Glutamatergic neuron (in vitro differentiated cells): ENCODE data around the gene CYP4F8. TPM values are rescaled to one million over a fixed set of nuclear protein-coding genes. Genes with fewer than 3 reads are reported as not detected.

Source experiments
- DNase-seq: peaks from one replicate; pipeline ENCODE4 v3.0.0; 2022
- H3K27ac Mint-ChIP-seq: one replicate; pipeline ENCODE4 v1.8.0; 2020; ENCODE audit warnings: mild to moderate bottlenecking, mixed read lengths, inconsistent platforms; ENCODE audit not compliant: unreplicated experiment
- H3K27me3 Mint-ChIP-seq: one replicate; pipeline ENCODE4 v1.8.0; 2020; ENCODE audit warnings: mild to moderate bottlenecking, moderate library complexity, mixed read lengths, inconsistent platforms; ENCODE audit not compliant: unreplicated experiment
- H3K36me3 Mint-ChIP-seq: one replicate; pipeline ENCODE4 v1.8.0; 2020; ENCODE audit warnings: mild to moderate bottlenecking, mixed read lengths, inconsistent platforms; ENCODE audit not compliant: unreplicated experiment
- H3K4me1 Mint-ChIP-seq: one replicate; pipeline ENCODE4 v1.8.0; 2020; ENCODE audit warnings: mild to moderate bottlenecking, low read depth, mixed read lengths, inconsistent platforms; ENCODE audit not compliant: unreplicated experiment
- H3K4me3 Mint-ChIP-seq: one replicate; pipeline ENCODE4 v1.8.0; 2020; ENCODE audit warnings: mild to moderate bottlenecking, mixed read lengths, inconsistent platforms; ENCODE audit not compliant: unreplicated experiment
- H3K9me3 Mint-ChIP-seq: one replicate; pipeline ENCODE4 v1.8.0; 2020; ENCODE audit warnings: mild to moderate bottlenecking, moderate library complexity, mixed read lengths, inconsistent platforms; ENCODE audit not compliant: unreplicated experiment
- CTCF ChIP-seq: fragments of 200-600 bp; sonication (generic); IDR thresholded peaks from one replicate; pipeline ENCODE4 v1.5.0; 2021; ENCODE audit not compliant: partially characterized antibody, unreplicated experiment
- total RNA-seq: library from RNA; stranded (reverse); fragmentation: NEBNext Ultra II Directional; extraction: Animal tissue kit (Norgen Biotek cat#: 25700); gene quantifications from one replicate; pipeline ENCODE4 v1.2.1, GENCODE V29; 2021; ENCODE audit not compliant: unreplicated experiment

The CYP4F8 gene
- total RNA-seq, 1 donor from 2014 or later, result not detected

GRCh38 chr19:15634105-15634504 is 19.1 kb downstream of the CYP4F8 start:
- Mint-ChIP-seq H3K4me1 (no peaks in the 10 kb centered on the region), H3K9me3 (peaks cover 4% of the 10 kb centered on the region), H3K27ac (no peak overlapping the region), H3K27me3 (peaks cover 8% of the 10 kb centered on the region), H3K36me3 (peaks cover 6% of the 10 kb centered on the region), H3K4me3 (no peak overlapping the region)
- TF ChIP-seq CTCF, result no peak
- DNase-seq, result no peak

GRCh38 chr19:15635016-15635805 is 20.2 kb downstream of the CYP4F8 start:
- no peak for TF ChIP-seq CTCF
- no peaks in the 10 kb centered on the region for H3K4me1 Mint-ChIP-seq
- H3K4me3 Mint-ChIP-seq, result no peak overlapping the region
- no peak overlapping the region for H3K27ac Mint-ChIP-seq
- H3K27me3 Mint-ChIP-seq, result peaks cover 7% of the 10 kb centered on the region
- H3K9me3 Mint-ChIP-seq, result peaks cover 7% of the 10 kb centered on the region
- DNase-seq, result no peak
- H3K36me3 Mint-ChIP-seq, result peaks cover 6% of the 10 kb centered on the region

DNA sequence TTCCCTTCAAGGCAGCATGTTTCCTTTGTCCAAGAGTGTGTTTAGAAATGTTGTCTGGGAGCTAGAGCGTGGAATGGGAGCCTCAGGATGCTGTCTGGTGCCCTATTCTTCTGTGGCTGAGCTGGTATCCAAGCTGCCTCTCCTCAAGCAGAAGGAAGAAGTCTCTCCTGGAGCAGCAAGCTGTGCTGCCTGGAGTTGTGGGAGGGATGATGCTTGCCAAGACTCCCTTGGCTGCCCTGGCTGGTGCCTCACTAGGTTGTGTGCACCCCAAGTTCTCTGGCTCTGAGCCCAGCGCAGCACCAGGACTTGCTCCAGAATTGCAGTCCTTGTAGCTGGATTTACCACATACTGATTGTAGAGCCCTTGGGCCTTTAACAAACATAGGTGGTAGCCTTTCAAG is 21.0 kb downstream of the CYP4F8 start:
- no peaks in the 10 kb centered on the region for H3K4me1 Mint-ChIP-seq
- H3K36me3 Mint-ChIP-seq, result peaks cover 6% of the 10 kb centered on the region
- no peak for TF ChIP-seq CTCF
- no peak for DNase-seq
- H3K27me3 Mint-ChIP-seq, result peaks cover 7% of the 10 kb centered on the region
- H3K27ac Mint-ChIP-seq, result no peak overlapping the region
- H3K9me3 Mint-ChIP-seq, result peaks cover 8% of the 10 kb centered on the region
- H3K4me3 Mint-ChIP-seq, result no peak overlapping the region

DNA sequence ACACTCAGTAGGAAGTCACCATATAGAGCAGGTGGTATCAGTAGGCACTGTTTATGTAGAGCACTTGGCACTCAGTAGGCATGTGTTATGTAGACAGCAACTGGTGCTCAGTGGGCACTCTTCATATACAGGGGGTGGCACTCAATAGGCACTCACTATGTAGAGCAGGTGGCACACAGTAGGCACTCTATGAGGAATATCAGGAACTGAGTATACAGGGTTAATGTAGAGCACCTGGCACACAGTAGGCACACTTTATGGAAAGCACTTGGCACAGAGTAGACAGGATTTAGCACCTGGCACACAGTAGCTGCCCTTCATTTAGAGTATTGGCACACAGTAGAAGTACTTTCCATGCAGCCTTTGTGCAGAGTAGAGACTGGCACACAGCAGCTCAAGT is 24.6 kb downstream of the CYP4F8 start:
- Mint-ChIP-seq H3K27ac (no peak overlapping the region), H3K4me1 (no peaks in the 10 kb centered on the region), H3K27me3 (peaks cover 3% of the 10 kb centered on the region), H3K4me3 (no peak overlapping the region), H3K9me3 (peaks cover 14% of the 10 kb centered on the region), H3K36me3 (peaks cover 4% of the 10 kb centered on the region)
- no peak for TF ChIP-seq CTCF
- no peak for DNase-seq

DNA sequence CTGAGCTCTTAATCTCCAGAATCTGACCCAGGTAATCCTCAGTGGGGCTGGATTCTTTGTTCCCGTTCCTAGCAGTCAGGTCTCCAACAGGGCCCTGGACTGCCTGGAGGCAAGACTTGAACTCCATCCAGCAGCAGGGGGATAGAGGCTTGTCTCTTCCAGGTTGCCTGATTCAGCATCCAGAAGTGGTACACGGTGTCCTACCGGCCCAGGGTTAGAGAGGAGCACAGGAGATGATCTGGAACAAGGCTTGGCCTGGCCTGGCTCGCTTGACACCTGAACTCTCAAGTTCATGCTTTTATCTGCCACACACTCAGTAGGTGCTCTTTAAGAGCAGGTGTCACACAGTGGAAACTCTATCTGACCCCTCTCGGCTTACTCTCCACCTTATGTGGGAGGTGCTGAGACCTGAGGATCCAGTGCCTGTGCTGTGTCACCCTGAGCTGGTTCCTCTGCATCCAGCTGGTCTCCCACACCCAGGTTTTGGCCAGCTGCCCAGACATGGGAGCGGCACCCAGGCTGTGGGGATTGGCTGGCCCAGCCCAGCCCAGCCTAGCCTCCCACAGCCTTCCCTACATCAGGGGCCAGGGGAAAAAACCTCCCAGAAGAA is 25.4 kb downstream of the CYP4F8 start, which contains the start of gene CYP4F3:
Gene CYP4F3, plus strand, starts transcription at position 604 of the 610 bp plus-strand sequence. CDS start 519 bp downstream, outside the sequence.
- Mint-ChIP-seq H3K36me3 (no peaks in the 10 kb centered on the region), H3K27ac (no peak within 1 kb of the TSS), H3K9me3 (peaks cover 14% of the 10 kb centered on the region), H3K4me3 (no peak within 1 kb of the TSS), H3K4me1 (no peaks in the 10 kb centered on the region), H3K27me3 (peaks cover 2% of the 10 kb centered on the region)
- no peak for DNase-seq
- TF ChIP-seq CTCF, result no peak
